Measurements from ENCODE around the gene MCUB. TPM values are rescaled to one million over a fixed set of nuclear protein-coding genes. Genes with fewer than 3 reads are reported as not detected.

Gene MCUB
- total RNA-seq, 4 donors from 2014 or later, result 6.5 to 18.5 (median 12.4) TPM

DNA sequence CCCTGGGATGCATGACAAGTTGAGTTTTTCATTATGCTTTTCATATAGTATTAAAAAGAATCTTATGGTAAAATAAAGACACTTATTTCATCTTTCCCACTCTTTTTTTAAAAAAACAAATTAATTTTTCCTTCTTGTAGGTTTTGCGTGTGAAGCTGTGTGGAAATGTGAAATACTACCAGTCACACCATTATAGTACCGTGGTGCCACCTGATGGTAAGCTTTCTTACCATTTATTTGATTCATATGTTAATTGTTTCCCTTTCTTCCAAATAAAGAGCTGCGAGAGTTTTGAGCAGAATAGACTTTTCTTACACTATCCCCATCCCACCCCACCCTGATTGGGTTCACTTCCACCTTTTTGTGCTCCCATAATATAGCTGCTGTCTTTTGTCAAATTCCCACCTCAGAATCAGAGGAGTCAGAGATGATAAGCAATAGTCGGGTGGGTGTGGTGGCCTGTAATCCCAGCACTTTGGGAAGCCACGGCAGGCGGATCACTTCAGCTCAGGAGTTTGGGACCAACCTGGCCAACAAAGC is 98.9 kb downstream of the MCUB start:
- Histone ChIP-seq H3K4me1 (no peaks in the 10 kb centered on the region), H3K27me3 (no peaks in the 10 kb centered on the region), H3K9me3 (no peaks in the 10 kb centered on the region), H3K27ac (no peak overlapping the region), H3K36me3 (no peaks in the 10 kb centered on the region), H3K4me3 (replicated peaks in 1 of 3) (no peak overlapping the region)
- TF ChIP-seq, protein P1, sequence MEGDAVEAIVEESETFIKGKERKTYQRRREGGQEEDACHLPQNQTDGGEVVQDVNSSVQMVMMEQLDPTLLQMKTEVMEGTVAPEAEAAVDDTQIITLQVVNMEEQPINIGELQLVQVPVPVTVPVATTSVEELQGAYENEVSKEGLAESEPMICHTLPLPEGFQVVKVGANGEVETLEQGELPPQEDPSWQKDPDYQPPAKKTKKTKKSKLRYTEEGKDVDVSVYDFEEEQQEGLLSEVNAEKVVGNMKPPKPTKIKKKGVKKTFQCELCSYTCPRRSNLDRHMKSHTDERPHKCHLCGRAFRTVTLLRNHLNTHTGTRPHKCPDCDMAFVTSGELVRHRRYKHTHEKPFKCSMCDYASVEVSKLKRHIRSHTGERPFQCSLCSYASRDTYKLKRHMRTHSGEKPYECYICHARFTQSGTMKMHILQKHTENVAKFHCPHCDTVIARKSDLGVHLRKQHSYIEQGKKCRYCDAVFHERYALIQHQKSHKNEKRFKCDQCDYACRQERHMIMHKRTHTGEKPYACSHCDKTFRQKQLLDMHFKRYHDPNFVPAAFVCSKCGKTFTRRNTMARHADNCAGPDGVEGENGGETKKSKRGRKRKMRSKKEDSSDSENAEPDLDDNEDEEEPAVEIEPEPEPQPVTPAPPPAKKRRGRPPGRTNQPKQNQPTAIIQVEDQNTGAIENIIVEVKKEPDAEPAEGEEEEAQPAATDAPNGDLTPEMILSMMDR (IDR thresholded peaks at IDR 0.05), result peak in 1 of 6 experiments; percentile 6
- no peak for TF ChIP-seq POLR2A (IDR thresholded peaks at IDR 0.05)
- intact Hi-C loops (cut with DNase I), result no loop called here
- WGBS, 2 donors, result 85 to 86% methylated on average over 6 of the region's 6 CpGs
- no peak for DNase-seq

DNA sequence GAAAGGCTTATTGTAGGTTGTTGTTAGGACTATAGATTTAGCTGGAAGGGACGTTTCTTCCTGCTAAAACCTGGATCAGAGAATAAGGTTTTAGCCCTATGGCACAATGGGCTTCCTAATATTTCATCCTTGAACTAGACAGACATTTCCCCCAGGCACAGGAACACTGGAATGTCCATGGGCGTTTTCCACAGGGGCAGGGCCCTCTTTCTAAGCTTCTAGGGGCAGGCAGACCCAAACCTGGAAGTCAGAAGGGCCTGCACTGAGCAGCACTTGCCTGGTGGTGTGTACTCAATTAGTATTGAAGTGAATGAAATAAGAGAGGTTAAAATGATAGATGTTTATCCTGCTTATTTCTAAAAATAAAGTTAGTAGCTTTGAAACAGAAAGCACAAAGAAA is 102.1 kb downstream of the MCUB start:
- no peak overlapping the region for H3K27ac ChIP-seq
- DNase-seq, result no peak
- H3K4me1 ChIP-seq, result no peaks in the 10 kb centered on the region
- TF ChIP-seq POLR2A (IDR thresholded peaks at IDR 0.05), result no peak
- TF ChIP-seq, protein P1 (IDR thresholded peaks at IDR 0.05), result no peak
- intact Hi-C loops (cut with DNase I), result no loop called here
- H3K36me3 ChIP-seq, result no peaks in the 10 kb centered on the region
- H3K9me3 ChIP-seq, result no peaks in the 10 kb centered on the region
- H3K27me3 ChIP-seq, result no peaks in the 10 kb centered on the region
- 62 to 64% methylated on average over 2 of the region's 2 CpGs for WGBS, 2 donors
- no peak overlapping the region for H3K4me3 ChIP-seq (replicated peaks in 1 of 3)

DNA sequence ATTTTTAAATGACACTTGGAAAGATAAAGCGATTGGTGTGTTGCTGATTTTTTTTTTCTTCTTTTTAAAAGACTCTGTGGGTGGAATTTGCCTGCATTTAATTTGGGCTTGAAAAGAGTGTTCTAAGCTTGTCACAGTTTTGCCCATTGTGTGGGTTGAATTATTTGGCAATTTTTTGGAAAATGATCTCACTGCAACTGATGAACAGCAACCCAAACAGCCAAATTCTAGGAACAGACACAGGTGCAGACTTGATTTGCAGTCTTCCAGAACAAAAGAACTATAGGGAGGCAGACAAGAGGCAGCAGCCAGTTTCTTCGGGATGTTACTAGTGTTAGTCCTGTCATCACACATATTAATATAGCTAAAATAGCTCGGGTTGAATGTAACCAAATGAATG is 102.7 kb downstream of the MCUB start:
- 77 to 85% methylated on average over 3 of the region's 3 CpGs for WGBS, 2 donors
- Histone ChIP-seq H3K27ac (no peak overlapping the region), H3K4me1 (no peaks in the 10 kb centered on the region)

DNA sequence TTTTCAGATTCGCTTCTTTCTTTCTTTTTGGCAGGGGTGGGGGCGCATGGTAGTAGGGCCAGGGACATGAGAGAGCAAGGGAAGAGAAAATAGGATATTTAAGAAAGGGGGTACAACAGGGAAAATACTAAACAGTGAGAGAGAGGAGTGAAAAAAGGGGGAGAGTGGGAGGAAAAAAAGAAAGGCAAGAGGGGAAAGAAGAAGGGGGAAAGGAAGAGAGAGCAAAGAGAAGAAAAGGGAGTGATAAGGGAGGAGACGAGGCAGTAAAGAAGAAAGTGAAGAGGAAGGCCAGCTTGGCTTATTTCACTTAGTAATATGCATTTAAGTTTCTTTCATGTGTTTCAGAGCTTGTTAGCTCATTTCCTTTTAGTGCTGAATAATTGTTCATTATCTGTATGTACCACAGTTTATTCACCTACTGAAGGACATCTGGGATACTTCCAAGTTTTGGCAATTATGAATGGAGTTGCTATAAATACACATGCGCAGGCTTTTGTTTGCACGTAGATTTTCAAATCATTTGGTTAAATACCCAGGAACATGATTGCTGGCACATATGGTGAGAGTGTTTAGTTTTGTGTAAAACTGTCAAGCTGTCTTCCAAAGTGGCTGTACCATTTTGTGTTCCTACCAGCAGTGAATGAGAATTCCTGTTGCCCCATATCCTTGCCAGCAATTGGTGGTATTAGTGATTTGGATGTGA is 105.9 kb downstream of the MCUB start:
- H3K27me3 ChIP-seq, result no peaks in the 10 kb centered on the region
- H3K9me3 ChIP-seq, result no peaks in the 10 kb centered on the region
- intact Hi-C loops (cut with DNase I), result no loop called here
- TF ChIP-seq POLR2A (IDR thresholded peaks at IDR 0.05), result no peak
- TF ChIP-seq, protein P1 (IDR thresholded peaks at IDR 0.05), result no peak
- no peaks in the 10 kb centered on the region for H3K36me3 ChIP-seq
- H3K4me3 ChIP-seq (replicated peaks in 1 of 3), result no peak overlapping the region
- H3K27ac ChIP-seq, result no peak overlapping the region
- H3K4me1 ChIP-seq, result no peaks in the 10 kb centered on the region
- DNase-seq, result no peak
- WGBS, 2 donors, result 88 to 89% methylated on average over 5 of the region's 5 CpGs

More for the DNA sequence above, 102.7 kb downstream of the MCUB start:
- no peaks in the 10 kb centered on the region for H3K9me3 ChIP-seq
- intact Hi-C loops (cut with DNase I), result no loop called here
- no peak for TF ChIP-seq POLR2A (IDR thresholded peaks at IDR 0.05)
- TF ChIP-seq, protein P1 (IDR thresholded peaks at IDR 0.05), result no peak
- no peak for DNase-seq
- no peaks in the 10 kb centered on the region for H3K36me3 ChIP-seq
- no peaks in the 10 kb centered on the region for H3K27me3 ChIP-seq
- H3K4me3 ChIP-seq (replicated peaks in 1 of 3), result no peak overlapping the region

DNA sequence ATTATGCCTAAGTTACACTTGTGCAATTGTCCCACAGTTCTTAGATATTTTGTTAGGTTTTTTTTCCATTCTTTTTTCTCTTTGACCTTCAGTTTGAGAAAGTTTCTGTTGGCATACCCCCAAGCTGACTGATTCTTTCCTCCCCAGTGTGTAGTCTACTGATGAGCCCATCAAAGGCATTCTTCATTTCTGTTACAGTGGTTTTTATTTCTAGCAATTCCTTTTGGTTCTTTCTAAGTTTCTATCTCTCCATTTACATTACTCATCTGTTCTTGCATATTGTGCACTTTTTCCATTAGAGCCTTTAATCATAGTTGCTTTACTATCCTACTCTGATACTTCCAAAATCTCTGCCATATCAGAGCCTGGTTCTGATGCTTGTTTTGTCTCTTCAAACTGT is 111.3 kb downstream of the MCUB start:
- Histone ChIP-seq H3K36me3 (no peaks in the 10 kb centered on the region), H3K27me3 (no peaks in the 10 kb centered on the region), H3K4me3 (replicated peaks in 1 of 3) (no peak overlapping the region), H3K27ac (no peak overlapping the region), H3K9me3 (no peaks in the 10 kb centered on the region), H3K4me1 (no peaks in the 10 kb centered on the region)
- intact Hi-C loops (cut with DNase I), result no loop called here
- no peak for TF ChIP-seq POLR2A (IDR thresholded peaks at IDR 0.05)
- TF ChIP-seq, protein P1 (IDR thresholded peaks at IDR 0.05), result no peak
- no peak for DNase-seq

All from thyroid gland (tissue), 4 donors.